ENCODE data around the gene AKR1A1.
"Not testable (repeated sequence)": the region's sequence is repeated elsewhere in the genome, so short reads cannot be mapped to it uniquely, and the experiment has no call there.

The AKR1A1 gene

GRCh38 chr1:45550401-45551351, at the start of gene AKR1A1:
Gene AKR1A1 (plus strand): TSS chr1:45550826. CDS start chr1:45561795, 10,969 bp downstream.
- DNase-seq (ENCODE audit: low read depth), result peak; percentile 83

GRCh38 chr1:45501505-45501859, 49.1 kb upstream of the AKR1A1 start:
- no peak for DNase-seq (ENCODE audit: low read depth)

GRCh38 chr1:45503462-45504360, 46.9 kb upstream of the AKR1A1 start:
- no peak for DNase-seq (ENCODE audit: low read depth)

- no peak for DNase-seq (ENCODE audit: low read depth)
Observed at GRCh38 chr1:45507195-45507594, 43.4 kb upstream of the AKR1A1 start.

- DNase-seq (ENCODE audit: low read depth), result no peak
Observed at GRCh38 chr1:45507893-45508292, 42.7 kb upstream of the AKR1A1 start.

GRCh38 chr1:45508295-45509151, 42.1 kb upstream of the AKR1A1 start:
- no peak for DNase-seq (ENCODE audit: low read depth)

- DNase-seq (ENCODE audit: low read depth), result no peak
Observed at GRCh38 chr1:45510036-45510971, 40.3 kb upstream of the AKR1A1 start.

GRCh38 chr1:45510972-45511527, 39.6 kb upstream of the AKR1A1 start:
- no peak for DNase-seq (ENCODE audit: low read depth)

- DNase-seq (ENCODE audit: low read depth), result peak; percentile 62
Observed at GRCh38 chr1:45512641-45513054, 38.0 kb upstream of the AKR1A1 start.

GRCh38 chr1:45513532-45514260, 36.9 kb upstream of the AKR1A1 start:
- DNase-seq (ENCODE audit: low read depth), result not testable (repeated sequence)

- DNase-seq (ENCODE audit: low read depth), result no peak
Observed at GRCh38 chr1:45516036-45516435, 34.6 kb upstream of the AKR1A1 start.

- no peak for DNase-seq (ENCODE audit: low read depth)
Observed at GRCh38 chr1:45516465-45516864, 34.2 kb upstream of the AKR1A1 start.

GRCh38 chr1:45518366-45518765, 32.3 kb upstream of the AKR1A1 start:
- DNase-seq (ENCODE audit: low read depth), result not testable (repeated sequence)

- DNase-seq (ENCODE audit: low read depth), result no peak
Observed at GRCh38 chr1:45518910-45519309, 31.7 kb upstream of the AKR1A1 start.

GRCh38 chr1:45519774-45520173, 30.9 kb upstream of the AKR1A1 start:
- DNase-seq (ENCODE audit: low read depth), result not testable (repeated sequence)

GRCh38 chr1:45521413-45522323, 29.0 kb upstream of the AKR1A1 start, which contains the start of gene PRDX1:
Gene PRDX1 (minus strand): TSS chr1:45521884. CDS start chr1:45519043, 2,841 bp downstream.
- DNase-seq (ENCODE audit: low read depth), result peak; percentile 98

- no peak for DNase-seq (ENCODE audit: low read depth)
Observed at GRCh38 chr1:45522324-45523104, 28.1 kb upstream of the AKR1A1 start.

GRCh38 chr1:45523516-45523915, 27.1 kb upstream of the AKR1A1 start:
- not testable (repeated sequence) for DNase-seq (ENCODE audit: low read depth)
